ENCODE results near the gene PARP1.

DNA sequence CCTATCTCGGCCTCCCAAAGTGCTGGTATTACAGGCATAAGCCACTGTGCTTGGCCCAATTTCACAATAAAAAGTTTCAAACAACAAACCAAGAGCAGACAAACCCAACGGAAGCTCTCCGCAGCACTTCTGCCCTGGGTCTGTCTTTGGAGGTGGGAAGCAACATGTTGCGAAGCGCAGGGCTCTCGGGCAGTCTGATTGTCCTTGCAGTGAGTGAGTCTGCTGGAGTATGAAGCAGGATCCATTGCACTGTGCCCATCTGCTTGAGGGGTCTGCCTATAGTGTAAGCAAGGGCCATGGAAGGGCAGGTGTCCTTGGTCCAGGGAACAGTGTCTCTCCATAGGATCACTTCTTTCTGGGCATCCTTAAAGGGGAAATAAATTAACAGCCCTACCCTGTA lies 14.6 kb upstream of the PARP1 start:
- TF ChIP-seq, protein P1, sequence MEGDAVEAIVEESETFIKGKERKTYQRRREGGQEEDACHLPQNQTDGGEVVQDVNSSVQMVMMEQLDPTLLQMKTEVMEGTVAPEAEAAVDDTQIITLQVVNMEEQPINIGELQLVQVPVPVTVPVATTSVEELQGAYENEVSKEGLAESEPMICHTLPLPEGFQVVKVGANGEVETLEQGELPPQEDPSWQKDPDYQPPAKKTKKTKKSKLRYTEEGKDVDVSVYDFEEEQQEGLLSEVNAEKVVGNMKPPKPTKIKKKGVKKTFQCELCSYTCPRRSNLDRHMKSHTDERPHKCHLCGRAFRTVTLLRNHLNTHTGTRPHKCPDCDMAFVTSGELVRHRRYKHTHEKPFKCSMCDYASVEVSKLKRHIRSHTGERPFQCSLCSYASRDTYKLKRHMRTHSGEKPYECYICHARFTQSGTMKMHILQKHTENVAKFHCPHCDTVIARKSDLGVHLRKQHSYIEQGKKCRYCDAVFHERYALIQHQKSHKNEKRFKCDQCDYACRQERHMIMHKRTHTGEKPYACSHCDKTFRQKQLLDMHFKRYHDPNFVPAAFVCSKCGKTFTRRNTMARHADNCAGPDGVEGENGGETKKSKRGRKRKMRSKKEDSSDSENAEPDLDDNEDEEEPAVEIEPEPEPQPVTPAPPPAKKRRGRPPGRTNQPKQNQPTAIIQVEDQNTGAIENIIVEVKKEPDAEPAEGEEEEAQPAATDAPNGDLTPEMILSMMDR (IDR thresholded peaks at IDR 0.05): no peak
- TF ChIP-seq EZH2phosphoT487 (IDR thresholded peaks at IDR 0.05) (no peak), EZH2 (IDR thresholded peaks at IDR 0.05) (no peak)

Measured in neural progenitor cell (in vitro differentiated cells).